PC-3 (cell line): Measurements from ENCODE around the gene MAGI1.

ENCODE experiments used
- EZH2 ChIP-seq: fragments of 300-600 bp; sonication (generic); IDR thresholded peaks from one replicate; pipeline ENCODE4 v1.6.1; 2017; ENCODE audit warnings: antibody characterized with exemption, mild to moderate bottlenecking, low read length; ENCODE audit not compliant: unreplicated experiment
- TF ChIP-seq, protein P1 (sequence below): fragments of 300-600 bp; sonication (generic); conservative IDR thresholded peaks from 2 replicates; pipeline ENCODE4 v1.5.1; 2017; ENCODE audit warnings: antibody characterized with exemption, low read depth, mild to moderate bottlenecking, low read length

DNA sequence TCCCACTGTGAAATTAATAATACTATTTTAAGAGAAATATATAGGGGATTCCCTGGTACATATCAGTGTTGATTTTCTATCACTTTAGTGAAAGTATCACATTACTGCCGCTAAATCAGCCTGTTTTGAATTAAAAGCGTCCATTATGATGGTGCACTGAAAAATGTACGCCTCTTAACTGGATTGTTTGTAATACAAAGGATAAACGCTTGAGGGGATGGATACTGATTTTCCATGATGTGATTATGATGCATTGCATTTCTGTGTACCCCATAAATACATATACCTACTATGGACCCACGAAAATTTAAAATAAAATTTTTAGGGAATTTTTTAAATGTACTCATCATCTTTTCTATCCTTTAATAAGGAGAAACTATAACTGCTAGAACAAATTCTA lies 478.6 kb downstream of the MAGI1 start:
- no peak for TF ChIP-seq EZH2
- TF ChIP-seq, protein P1, sequence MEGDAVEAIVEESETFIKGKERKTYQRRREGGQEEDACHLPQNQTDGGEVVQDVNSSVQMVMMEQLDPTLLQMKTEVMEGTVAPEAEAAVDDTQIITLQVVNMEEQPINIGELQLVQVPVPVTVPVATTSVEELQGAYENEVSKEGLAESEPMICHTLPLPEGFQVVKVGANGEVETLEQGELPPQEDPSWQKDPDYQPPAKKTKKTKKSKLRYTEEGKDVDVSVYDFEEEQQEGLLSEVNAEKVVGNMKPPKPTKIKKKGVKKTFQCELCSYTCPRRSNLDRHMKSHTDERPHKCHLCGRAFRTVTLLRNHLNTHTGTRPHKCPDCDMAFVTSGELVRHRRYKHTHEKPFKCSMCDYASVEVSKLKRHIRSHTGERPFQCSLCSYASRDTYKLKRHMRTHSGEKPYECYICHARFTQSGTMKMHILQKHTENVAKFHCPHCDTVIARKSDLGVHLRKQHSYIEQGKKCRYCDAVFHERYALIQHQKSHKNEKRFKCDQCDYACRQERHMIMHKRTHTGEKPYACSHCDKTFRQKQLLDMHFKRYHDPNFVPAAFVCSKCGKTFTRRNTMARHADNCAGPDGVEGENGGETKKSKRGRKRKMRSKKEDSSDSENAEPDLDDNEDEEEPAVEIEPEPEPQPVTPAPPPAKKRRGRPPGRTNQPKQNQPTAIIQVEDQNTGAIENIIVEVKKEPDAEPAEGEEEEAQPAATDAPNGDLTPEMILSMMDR: no peak
